Measurements from ENCODE around the gene KIF16B.

Gene KIF16B

GRCh38 chr20:16312998-16313397 lies 260.2 kb downstream of the KIF16B start:
- no peak for ATAC-seq
- no peak for TF ChIP-seq TCF4 (CRISPR knock-in tag; IDR thresholded peaks at IDR 0.05; ENCODE audit: borderline replicate concordance)
- TF ChIP-seq POU6F1 (CRISPR knock-in tag; IDR thresholded peaks at IDR 0.05; ENCODE audit: borderline replicate concordance, low read depth), result no peak
- TF ChIP-seq ZNF565 (CRISPR knock-in tag; conservative IDR thresholded peaks at IDR 0.05; ENCODE audit: low read depth), result no peak
- TF ChIP-seq RARB (CRISPR knock-in tag; IDR thresholded peaks at IDR 0.05), result no peak
- TF ChIP-seq ESRRG (CRISPR knock-in tag; IDR thresholded peaks at IDR 0.05), result no peak
- TF ChIP-seq OSR1 (CRISPR knock-in tag; IDR thresholded peaks at IDR 0.05), result no peak
- TF ChIP-seq ZC3H10 (CRISPR knock-in tag; IDR thresholded peaks at IDR 0.05), result no peak
- no peak for TF ChIP-seq ZFP3 (CRISPR knock-in tag; IDR thresholded peaks at IDR 0.05)
- no peak for TF ChIP-seq ARNTL (CRISPR knock-in tag; IDR thresholded peaks at IDR 0.05; ENCODE audit: borderline replicate concordance, low read depth)
- no peak for TF ChIP-seq ZNF70 (CRISPR knock-in tag; IDR thresholded peaks at IDR 0.05)
- no peak for TF ChIP-seq ZFP30 (CRISPR knock-in tag; IDR thresholded peaks at IDR 0.05)

GRCh38 chr20:16311756-16312155 lies 261.5 kb downstream of the KIF16B start:
- TF ChIP-seq TSHZ2 (CRISPR knock-in tag; IDR thresholded peaks at IDR 0.05) (no peak), TCF4 (CRISPR knock-in tag; IDR thresholded peaks at IDR 0.05; ENCODE audit: borderline replicate concordance) (no peak), OSR1 (CRISPR knock-in tag; IDR thresholded peaks at IDR 0.05) (no peak), POU6F1 (CRISPR knock-in tag; IDR thresholded peaks at IDR 0.05; ENCODE audit: borderline replicate concordance, low read depth) (no peak)
- no peak for ATAC-seq

GRCh38 chr20:16308754-16309153 lies 264.5 kb downstream of the KIF16B start:
- TF ChIP-seq CSDC2 (CRISPR knock-in tag; IDR thresholded peaks at IDR 0.05) (no peak), ESRRG (CRISPR knock-in tag; IDR thresholded peaks at IDR 0.05) (no peak), SNAI2 (CRISPR knock-in tag; IDR thresholded peaks at IDR 0.05) (no peak), ZNF8 (CRISPR knock-in tag; IDR thresholded peaks at IDR 0.05) (no peak), OSR1 (CRISPR knock-in tag; IDR thresholded peaks at IDR 0.05) (no peak), TCF4 (CRISPR knock-in tag; IDR thresholded peaks at IDR 0.05; ENCODE audit: borderline replicate concordance) (no peak), ZC3H10 (CRISPR knock-in tag; IDR thresholded peaks at IDR 0.05) (no peak), PPARA (CRISPR knock-in tag; IDR thresholded peaks at IDR 0.05; ENCODE audit: borderline replicate concordance) (no peak), CSRNP3 (CRISPR knock-in tag; IDR thresholded peaks at IDR 0.05) (no peak), ZNF565 (CRISPR knock-in tag; conservative IDR thresholded peaks at IDR 0.05; ENCODE audit: low read depth) (no peak), CREB5 (CRISPR knock-in tag; IDR thresholded peaks at IDR 0.05; ENCODE audit: low read depth) (no peak), RARB (CRISPR knock-in tag; IDR thresholded peaks at IDR 0.05) (no peak), ZFP30 (CRISPR knock-in tag; IDR thresholded peaks at IDR 0.05) (no peak), ZFP3 (CRISPR knock-in tag; IDR thresholded peaks at IDR 0.05) (no peak), BACH2 (CRISPR knock-in tag; IDR thresholded peaks at IDR 0.05; ENCODE audit: borderline replicate concordance) (no peak), ZNF70 (CRISPR knock-in tag; IDR thresholded peaks at IDR 0.05) (no peak), TSHZ2 (CRISPR knock-in tag; IDR thresholded peaks at IDR 0.05) (no peak)
- no peak for ATAC-seq

Measured in SK-N-SH treated with all-trans-retinoic acid at 6 μM for 48 hours (cell line).